Occipital lobe (tissue), 2 donors: ENCODE results near the gene CDC42BPB. TPM values are rescaled to one million over a fixed set of nuclear protein-coding genes. Genes with fewer than 3 reads are reported as not detected.

Experiments
- DNase-seq: peaks from one replicate; lab custom pipeline; 2025; lab: John Stamatoyannopoulos, UW
- total RNA-seq: library from RNA; depleted of rRNA; stranded (reverse); fragments of >200 nt; gene quantifications from one replicate; pipeline ENCODE4 v1.2.3, GENCODE V29; 2014

Gene CDC42BPB
- total RNA-seq, 1 donor from 2014 or later: 76.4 TPM

DNA sequence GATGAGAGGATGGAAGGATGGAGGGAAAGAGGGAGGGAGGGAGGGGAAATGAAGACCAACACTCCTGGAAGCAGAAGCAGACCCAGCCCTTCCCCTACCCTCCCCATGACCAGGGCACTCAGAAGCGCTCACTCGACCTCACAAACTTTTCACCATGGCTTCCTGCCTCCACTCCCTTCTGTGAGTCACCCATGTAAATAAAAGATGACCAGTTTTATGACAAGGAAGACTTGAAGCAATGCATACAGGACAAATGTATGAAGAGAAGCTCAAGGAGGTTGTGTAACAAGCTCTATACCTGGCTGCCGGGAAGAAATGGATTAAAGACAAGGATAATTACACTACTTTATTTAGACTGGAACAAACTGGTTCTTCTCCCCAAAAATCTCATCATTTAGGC lies 63.8 kb downstream of the CDC42BPB start:
- DNase-seq: no peak

DNA sequence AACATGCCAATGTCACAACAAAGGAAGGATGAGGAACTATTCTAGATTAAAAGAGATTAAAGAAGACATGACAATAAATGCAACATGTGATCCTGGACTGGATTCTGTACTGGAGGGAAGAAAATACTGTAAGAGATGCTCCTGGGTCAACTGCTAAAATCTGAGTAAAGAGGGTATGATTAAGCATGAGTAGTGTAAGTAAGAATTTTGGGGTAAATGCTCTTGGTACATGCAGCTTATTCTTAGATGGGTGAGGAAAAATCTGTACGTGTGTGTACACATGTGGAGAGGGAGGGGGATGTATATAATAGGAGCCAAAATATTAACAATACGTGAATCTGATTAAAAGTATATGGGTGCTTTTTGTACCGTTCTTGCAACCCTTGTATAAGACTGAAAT lies 66.0 kb downstream of the CDC42BPB start:
- DNase-seq: no peak

DNA sequence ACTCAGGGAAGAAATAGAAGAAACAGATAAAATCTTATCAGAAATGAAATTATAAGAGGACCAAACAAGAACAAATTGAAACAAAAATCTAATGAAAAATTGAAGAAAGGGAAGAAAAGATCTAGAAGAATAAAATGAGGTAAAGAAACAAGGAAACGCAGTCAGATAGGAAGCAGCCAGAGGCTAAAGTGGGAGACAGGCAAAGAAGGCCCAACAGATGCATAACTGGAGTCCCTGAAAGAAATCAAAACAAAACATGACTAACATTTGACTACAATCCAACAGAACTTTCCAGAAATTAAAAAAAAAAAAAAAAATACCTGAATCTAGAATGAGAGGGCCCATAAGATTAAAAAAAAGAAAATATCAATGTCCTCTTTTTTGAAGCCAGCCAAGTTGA lies 69.3 kb downstream of the CDC42BPB start:
- no peak for DNase-seq

GRCh38 chr14:102986810-102987579 lies 70.4 kb downstream of the CDC42BPB start:
- peak; percentile 22 for DNase-seq

GRCh38 chr14:102985665-102986064 lies 71.7 kb downstream of the CDC42BPB start:
- no peak for DNase-seq

GRCh38 chr14:102984336-102985102 lies 72.8 kb downstream of the CDC42BPB start:
- DNase-seq: no peak

DNA sequence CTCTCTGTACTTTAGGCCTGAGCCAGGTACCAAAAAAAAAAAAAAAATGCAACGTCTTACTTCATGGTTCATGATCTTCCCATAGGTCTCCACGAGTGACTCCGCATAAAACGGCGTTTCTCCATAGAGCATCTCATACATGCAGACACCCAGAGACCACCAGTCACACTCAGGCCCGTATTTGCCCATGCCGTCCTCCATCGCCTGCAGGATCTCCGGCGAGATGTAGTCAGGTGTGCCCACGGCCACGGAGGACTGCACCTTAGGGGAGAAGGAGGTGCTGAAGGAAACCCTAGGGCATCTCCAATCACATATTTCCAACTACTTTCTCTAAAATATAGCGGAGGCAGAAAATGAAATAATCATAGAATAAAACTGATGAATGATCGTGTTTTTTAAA lies 73.9 kb downstream of the CDC42BPB start:
- no peak for DNase-seq

GRCh38 chr14:102982852-102983470 lies 74.4 kb downstream of the CDC42BPB start:
- DNase-seq: no peak

DNA sequence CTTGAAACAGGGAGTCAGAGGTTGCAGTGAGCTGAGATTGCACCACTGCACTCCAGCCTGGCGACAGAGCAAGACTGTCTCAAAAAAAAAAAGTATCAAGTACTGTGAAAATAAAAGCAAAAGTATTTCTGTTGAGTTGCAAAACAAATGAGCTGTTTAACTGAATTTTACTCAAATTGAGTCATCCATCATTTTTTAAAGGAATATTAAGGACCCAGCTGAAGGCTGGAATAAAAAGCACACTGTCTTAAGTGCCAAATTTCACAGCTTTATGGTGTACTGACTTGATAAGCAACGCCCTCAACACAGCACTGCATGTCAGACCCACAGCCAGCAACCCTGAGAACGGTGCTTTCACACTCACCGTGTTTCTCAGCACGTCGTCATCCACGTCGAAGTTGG lies 76.9 kb downstream of the CDC42BPB start:
- no peak for DNase-seq

- no peak for DNase-seq
These were observed 77.9 kb downstream of the CDC42BPB start for GRCh38 chr14:102979406-102979805.

- DNase-seq: no peak
These were observed 79.9 kb downstream of the CDC42BPB start for GRCh38 chr14:102977475-102977874.

- no peak for DNase-seq
These were observed 81.7 kb downstream of the CDC42BPB start for GRCh38 chr14:102975662-102976061.

DNA sequence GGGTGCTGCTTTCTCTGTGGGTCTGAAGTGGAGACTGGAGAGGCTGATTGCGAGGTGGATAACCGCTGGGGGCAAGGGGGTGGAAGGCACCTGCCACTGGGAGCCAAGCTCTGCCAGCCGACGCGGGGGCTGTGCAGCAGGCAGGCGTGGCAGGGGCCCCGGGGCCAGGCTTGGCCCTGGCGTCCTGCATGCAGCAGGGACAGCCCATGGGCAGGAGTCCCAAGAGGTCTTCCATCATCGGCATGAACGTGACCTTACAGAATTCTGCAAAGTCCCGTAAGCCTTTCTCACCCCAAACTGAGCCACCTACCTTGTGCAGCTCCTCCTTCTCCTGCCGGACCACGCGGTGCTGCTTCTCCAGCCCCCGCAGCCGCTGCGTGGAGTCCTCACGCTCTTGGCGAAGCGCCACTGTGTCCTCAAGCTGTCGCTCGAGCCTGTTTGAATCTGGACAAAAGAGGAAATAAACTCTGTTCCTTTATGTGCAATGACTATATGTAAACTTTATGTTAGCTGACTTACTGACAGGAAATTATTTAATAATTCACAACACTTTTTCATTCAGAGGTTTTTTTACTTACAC lies 83.6 kb downstream of the CDC42BPB start:
- no peak for DNase-seq

GRCh38 chr14:102971836-102972606 lies 85.3 kb downstream of the CDC42BPB start:
- no peak for DNase-seq

- DNase-seq: no peak
These were observed 86.0 kb downstream of the CDC42BPB start for GRCh38 chr14:102971314-102971713.

DNA sequence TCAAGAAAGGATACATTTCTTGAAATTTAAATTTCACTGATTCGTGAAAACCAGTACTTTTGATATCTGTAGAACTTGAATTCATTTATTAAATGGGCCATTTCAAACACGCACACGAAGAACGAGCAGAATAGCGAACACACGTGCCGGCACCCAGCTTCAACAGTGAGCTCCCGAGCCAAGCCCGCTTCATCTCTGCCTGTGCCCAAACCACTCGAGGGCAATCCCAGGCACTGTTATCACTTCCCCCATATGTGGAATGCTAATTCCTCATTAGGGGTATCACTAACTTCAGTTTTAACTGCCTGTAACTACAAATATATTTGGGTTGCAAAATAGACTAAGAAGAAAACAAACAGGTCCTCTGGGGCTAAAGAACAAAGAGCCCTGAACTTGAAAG lies 86.9 kb downstream of the CDC42BPB start:
- DNase-seq: no peak

DNA sequence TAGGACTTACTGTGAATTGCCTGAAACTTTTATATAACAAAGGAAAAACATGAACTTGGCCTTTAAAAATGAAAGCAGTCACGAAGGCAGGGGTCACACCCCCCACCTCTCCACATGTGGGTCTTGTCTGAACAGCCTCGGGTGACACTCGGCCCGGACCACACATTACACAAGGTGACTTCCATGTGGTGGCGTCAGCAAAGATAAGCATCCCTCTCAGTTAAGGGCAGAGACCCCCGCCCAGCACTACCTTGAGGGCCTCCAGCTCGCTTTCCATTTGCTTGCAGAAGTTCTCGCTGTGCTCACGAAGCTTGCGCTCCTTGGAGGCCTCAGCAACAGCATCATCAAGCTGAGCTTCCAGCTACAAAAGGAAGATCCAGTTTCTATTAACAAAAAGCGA lies 87.4 kb downstream of the CDC42BPB start:
- no peak for DNase-seq

DNA sequence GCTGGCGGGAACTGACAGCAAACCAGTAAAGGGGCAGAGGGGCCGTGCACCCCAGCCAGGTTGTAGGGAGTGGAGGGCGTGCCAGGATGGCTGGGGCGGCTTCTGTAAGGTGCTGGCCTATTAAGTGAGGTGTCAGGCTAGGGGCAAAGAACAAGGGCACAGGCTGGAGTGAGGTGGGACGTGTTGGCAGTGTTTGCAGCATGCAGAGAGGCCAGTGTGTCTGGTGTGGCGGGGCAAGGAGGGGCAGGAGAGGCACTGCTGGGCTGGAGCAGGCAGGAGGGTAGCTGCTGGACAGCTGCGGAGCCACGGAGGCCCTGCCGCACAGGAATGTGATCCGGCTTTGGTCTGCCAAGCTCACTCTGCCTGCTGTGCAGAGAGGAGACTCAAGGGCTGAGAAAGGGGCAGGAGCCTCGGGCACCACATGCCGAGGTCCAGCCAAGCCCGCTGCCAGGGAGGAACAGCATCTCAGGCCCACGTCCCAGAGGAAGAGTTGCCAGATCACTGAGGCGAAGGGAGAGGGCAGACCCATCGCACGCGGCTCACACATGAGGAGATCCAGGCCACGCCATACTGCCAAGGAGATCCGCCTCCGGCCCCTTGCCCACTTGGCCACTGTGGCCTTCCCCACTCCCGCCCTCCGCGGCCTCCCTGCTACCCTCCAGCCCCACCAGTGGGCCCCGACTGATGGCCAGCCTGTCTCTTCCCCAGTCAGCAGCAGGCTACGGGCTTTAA lies 88.1 kb downstream of the CDC42BPB start:
- DNase-seq: no peak

DNA sequence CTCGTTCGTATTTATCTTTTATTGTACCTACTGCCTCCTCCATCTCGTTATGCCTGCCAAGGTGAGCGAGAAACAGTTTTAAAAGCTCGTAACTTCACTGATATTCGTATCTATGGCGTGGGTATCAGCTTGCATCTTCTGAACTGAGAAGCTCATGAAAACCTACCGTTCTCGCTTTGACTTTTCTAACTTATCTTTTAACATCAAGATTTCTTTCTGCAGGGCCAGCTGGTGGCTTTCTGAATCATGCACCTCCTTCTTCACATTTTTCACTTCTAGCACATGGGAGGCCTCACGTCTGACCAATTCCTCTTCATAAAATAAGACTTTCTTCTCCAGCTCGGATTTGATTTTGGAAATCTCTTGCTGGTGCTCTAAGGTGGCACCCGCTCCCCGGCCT lies 89.0 kb downstream of the CDC42BPB start:
- DNase-seq: no peak

GRCh38 chr14:102967506-102967795 lies 89.9 kb downstream of the CDC42BPB start:
- no peak for DNase-seq
